Trophoblast cell (in vitro differentiated cells and primary cell): ENCODE measurements around the gene PNMT.

ENCODE experiments used
- DNase-seq, 2 donors: peaks; one replicate each; pipeline ENCODE4 v3.0.0-alpha.2; 2016
- H2AFZ ChIP-seq: 2 replicates; pipeline ENCODE4 v1.6.1; 2013; ENCODE audit warnings: low read length, moderate library complexity, mild to moderate bottlenecking; ENCODE audit not compliant: insufficient read depth, poor library complexity
- H2AK5ac ChIP-seq: 2 replicates; pipeline ENCODE4 v1.6.1; 2013; ENCODE audit warnings: mild to moderate bottlenecking, low read length
- H2BK120ac ChIP-seq: 2 replicates; pipeline ENCODE4 v1.6.1; 2013; ENCODE audit warnings: low read length, mild to moderate bottlenecking, moderate library complexity; ENCODE audit not compliant: insufficient read depth, poor library complexity
- H2BK12ac ChIP-seq: 2 replicates; pipeline ENCODE4 v1.6.1; 2013; ENCODE audit warnings: mild to moderate bottlenecking, low read length, moderate library complexity
- H2BK5ac ChIP-seq: 2 replicates; pipeline ENCODE4 v1.6.1; 2013; ENCODE audit warnings: low read length, low read depth, moderate library complexity, mild to moderate bottlenecking; ENCODE audit not compliant: poor library complexity
- H3K14ac ChIP-seq: 2 replicates; pipeline ENCODE4 v1.6.1; 2013; ENCODE audit warnings: mild to moderate bottlenecking, low read length
- H3K18ac ChIP-seq: 2 replicates; pipeline ENCODE4 v1.6.1; 2013; ENCODE audit warnings: mild to moderate bottlenecking, low read length
- H3K23ac ChIP-seq: 2 replicates; pipeline ENCODE4 v1.6.1; 2013; ENCODE audit warnings: low read length
- H3K27ac ChIP-seq: 2 replicates; pipeline ENCODE4 v1.5.1; 2013; ENCODE audit warnings: low read depth, mild to moderate bottlenecking, inconsistent platforms, low read length, moderate library complexity
- H3K27me3 ChIP-seq: 2 replicates; pipeline ENCODE4 v1.6.1; 2013; ENCODE audit warnings: inconsistent platforms, mild to moderate bottlenecking, low read length, moderate library complexity; ENCODE audit not compliant: insufficient read depth
- H3K36me3 ChIP-seq, 2 experiments: 1 replicate in 1 of 2; 2 replicates in 1 of 2; pipeline ENCODE4 v1.6.1; 2013; ENCODE audit warnings: low read length in 2 of 2, mild to moderate bottlenecking in 2 of 2, moderate library complexity in 1 of 2; ENCODE audit not compliant: insufficient read depth in 2 of 2, control insufficient read depth in 1 of 2
- H3K4ac ChIP-seq: 2 replicates; pipeline ENCODE4 v1.6.1; 2013; ENCODE audit warnings: low read depth, mild to moderate bottlenecking, low read length, moderate library complexity
- H3K4me1 ChIP-seq, 2 experiments: 1 replicate in 1 of 2; 2 replicates in 1 of 2; pipeline ENCODE4 v1.6.1; 2013; ENCODE audit warnings: low read length in 2 of 2, mild to moderate bottlenecking in 2 of 2, moderate library complexity in 1 of 2; ENCODE audit not compliant: insufficient read depth in 2 of 2, control insufficient read depth in 1 of 2
- H3K4me2 ChIP-seq: 2 replicates; pipeline ENCODE4 v1.6.1; 2013; ENCODE audit warnings: inconsistent platforms, mild to moderate bottlenecking, low read length, moderate library complexity
- H3K4me3 ChIP-seq: 2 replicates; pipeline ENCODE4 v1.5.1; 2013; ENCODE audit warnings: mild to moderate bottlenecking, low read depth, low read length, inconsistent platforms
- H3K79me1 ChIP-seq: one replicate; pipeline ENCODE4 v1.6.1; 2013; ENCODE audit warnings: low read length
- H3K79me2 ChIP-seq: 2 replicates; pipeline ENCODE4 v1.6.1; 2013; ENCODE audit warnings: low read length, mild to moderate bottlenecking; ENCODE audit not compliant: control insufficient read depth, insufficient read depth, poor library complexity
- H3K9ac ChIP-seq: 2 replicates; pipeline ENCODE4 v1.6.1; 2013; ENCODE audit warnings: mild to moderate bottlenecking, low read length
- H3K9me3 ChIP-seq: 2 replicates; pipeline ENCODE4 v1.6.1; 2013; ENCODE audit warnings: low read depth, mild to moderate bottlenecking, control low read depth, inconsistent platforms, low read length; ENCODE audit not compliant: insufficient read depth
- H4K12ac ChIP-seq: 2 replicates; pipeline ENCODE4 v1.6.1; 2013; ENCODE audit warnings: low read depth, mild to moderate bottlenecking, low read length, moderate library complexity
- H4K8ac ChIP-seq: 2 replicates; pipeline ENCODE4 v1.6.1; 2013; ENCODE audit warnings: low read depth, mild to moderate bottlenecking, low read length, moderate library complexity
- H4K91ac ChIP-seq: one replicate; pipeline ENCODE4 v1.6.1; 2013; ENCODE audit warnings: low read depth, mild to moderate bottlenecking, low read length, moderate library complexity
- WGBS: extraction: QIAGEN DNeasy Blood & Tissue Kit; methylation state at CpG from one replicate; pipeline ENCODE4 v1.1.7; 2013; ENCODE audit warnings: missing lambda C conversion rate; ENCODE audit not compliant: insufficient read length, insufficient coverage; ENCODE audit errors: extremely low coverage; 5-methylcytosine and 5-hydroxymethylcytosine counted together

The PNMT gene

GRCh38 chr17:39650121-39650579, 18.1 kb upstream of the PNMT start:
- H2AK5ac ChIP-seq: no peak overlapping the region
- H3K4ac ChIP-seq: no peak overlapping the region
- H2BK12ac ChIP-seq: no peak overlapping the region
- peaks cover 4 to 8% of the 10 kb centered on the region in 2 experiments for H3K4me1 ChIP-seq
- H3K23ac ChIP-seq: no peak overlapping the region
- no peak overlapping the region for H2BK5ac ChIP-seq
- H2BK120ac ChIP-seq: no peak overlapping the region
- no peak overlapping the region for H3K9ac ChIP-seq
- H2AFZ ChIP-seq: no peak overlapping the region
- H3K4me3 ChIP-seq: no peak overlapping the region
- H3K79me2 ChIP-seq: no peaks in the 10 kb centered on the region
- no peak overlapping the region for H4K8ac ChIP-seq
- peak in 1 of 2 donors; percentile 25 for DNase-seq
- no peaks in the 10 kb centered on the region for H3K79me1 ChIP-seq
- no peaks in the 10 kb centered on the region for H3K9me3 ChIP-seq
- H3K18ac ChIP-seq: no peak overlapping the region
- no peak overlapping the region for H3K4me2 ChIP-seq
- no peak overlapping the region for H3K14ac ChIP-seq
- no CpG with 5 or more reads among the region's 11 CpGs for WGBS
- H3K27ac ChIP-seq: no peak overlapping the region
- no peak overlapping the region for H4K12ac ChIP-seq
- no peak overlapping the region for H4K91ac ChIP-seq
- no peaks in the 10 kb centered on the region for H3K27me3 ChIP-seq
- H3K36me3 ChIP-seq: peaks cover 0 to 2% of the 10 kb centered on the region in 2 experiments

- no peaks in the 10 kb centered on the region for H3K79me2 ChIP-seq
- no peaks in the 10 kb centered on the region for H3K9me3 ChIP-seq
- H3K4me2 ChIP-seq: no peak overlapping the region
- WGBS: no CpG with 5 or more reads among the region's 8 CpGs
- H4K12ac ChIP-seq: no peak overlapping the region
- H3K36me3 ChIP-seq: peaks cover 2 to 9% of the 10 kb centered on the region in 2 experiments
- no peak overlapping the region for H2AFZ ChIP-seq
- H3K9ac ChIP-seq: no peak overlapping the region
- H2BK5ac ChIP-seq: no peak overlapping the region
- H2AK5ac ChIP-seq: no peak overlapping the region
- no peaks in the 10 kb centered on the region for H3K27me3 ChIP-seq
- H4K91ac ChIP-seq: no peak overlapping the region
- H3K18ac ChIP-seq: no peak overlapping the region
- H3K14ac ChIP-seq: no peak overlapping the region
- H3K4ac ChIP-seq: no peak overlapping the region
- no peak overlapping the region for H2BK12ac ChIP-seq
- H3K4me1 ChIP-seq: peaks cover 4 to 8% of the 10 kb centered on the region in 2 experiments
- no peak overlapping the region for H3K4me3 ChIP-seq
- no peak for DNase-seq
- no peak overlapping the region for H3K27ac ChIP-seq
- no peak overlapping the region for H4K8ac ChIP-seq
- no peaks in the 10 kb centered on the region for H3K79me1 ChIP-seq
- no peak overlapping the region for H2BK120ac ChIP-seq
- H3K23ac ChIP-seq: no peak overlapping the region
These were observed 16.2 kb upstream of the PNMT start for GRCh38 chr17:39651923-39652586.

GRCh38 chr17:39652587-39653315, 15.5 kb upstream of the PNMT start:
- peaks cover 4 to 8% of the 10 kb centered on the region in 2 experiments for H3K4me1 ChIP-seq
- no peaks in the 10 kb centered on the region for H3K79me2 ChIP-seq
- WGBS: no CpG with 5 or more reads among the region's 7 CpGs
- no peak overlapping the region for H3K4me3 ChIP-seq
- H3K4ac ChIP-seq: no peak overlapping the region
- H2BK12ac ChIP-seq: no peak overlapping the region
- no peak overlapping the region for H3K14ac ChIP-seq
- H4K12ac ChIP-seq: no peak overlapping the region
- no peak overlapping the region for H4K91ac ChIP-seq
- no peak overlapping the region for H3K9ac ChIP-seq
- H3K36me3 ChIP-seq: peaks cover 5 to 9% of the 10 kb centered on the region in 2 experiments
- no peak overlapping the region for H2AK5ac ChIP-seq
- no peaks in the 10 kb centered on the region for H3K27me3 ChIP-seq
- no peak overlapping the region for H3K18ac ChIP-seq
- no peak overlapping the region for H3K4me2 ChIP-seq
- no peaks in the 10 kb centered on the region for H3K79me1 ChIP-seq
- DNase-seq: no peak
- no peak overlapping the region for H2AFZ ChIP-seq
- H2BK120ac ChIP-seq: no peak overlapping the region
- no peak overlapping the region for H4K8ac ChIP-seq
- H3K9me3 ChIP-seq: no peaks in the 10 kb centered on the region
- H2BK5ac ChIP-seq: no peak overlapping the region
- no peak overlapping the region for H3K27ac ChIP-seq
- no peak overlapping the region for H3K23ac ChIP-seq

DNA sequence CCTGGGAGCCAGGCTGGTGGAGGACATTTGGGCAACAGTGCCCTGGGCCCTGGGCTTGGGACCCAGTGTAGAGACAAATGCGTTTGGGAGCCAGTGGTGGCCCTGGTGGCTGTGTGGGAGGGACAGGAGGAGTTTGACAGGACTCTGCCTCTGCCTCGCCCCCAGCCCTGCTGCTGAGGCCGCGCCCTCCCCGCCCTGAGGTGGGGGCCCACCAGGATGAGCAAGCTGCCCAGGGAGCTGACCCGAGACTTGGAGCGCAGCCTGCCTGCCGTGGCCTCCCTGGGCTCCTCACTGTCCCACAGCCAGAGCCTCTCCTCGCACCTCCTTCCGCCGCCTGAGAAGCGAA, 15.0 kb upstream of the PNMT start:
- no peak overlapping the region for H4K8ac ChIP-seq
- WGBS: no CpG with 5 or more reads among the region's 12 CpGs
- H2AFZ ChIP-seq: no peak overlapping the region

More for the DNA sequence above, 15.0 kb upstream of the PNMT start:
- H3K36me3 ChIP-seq: peaks cover 9 to 14% of the 10 kb centered on the region in 2 experiments
- no peak overlapping the region for H3K18ac ChIP-seq
- H3K27ac ChIP-seq: no peak overlapping the region
- H3K4me1 ChIP-seq: peaks cover 4 to 8% of the 10 kb centered on the region in 2 experiments
- no peak overlapping the region for H2BK5ac ChIP-seq
- H3K4ac ChIP-seq: no peak overlapping the region
- H3K4me3 ChIP-seq: no peak overlapping the region
- H3K79me2 ChIP-seq: no peaks in the 10 kb centered on the region
- no peak overlapping the region for H3K4me2 ChIP-seq
- no peak overlapping the region for H4K91ac ChIP-seq
- H4K12ac ChIP-seq: no peak overlapping the region
- no peak overlapping the region for H2BK12ac ChIP-seq
- H3K79me1 ChIP-seq: no peaks in the 10 kb centered on the region
- DNase-seq: no peak
- no peak overlapping the region for H2BK120ac ChIP-seq
- no peaks in the 10 kb centered on the region for H3K27me3 ChIP-seq
- H3K14ac ChIP-seq: no peak overlapping the region
- H3K9ac ChIP-seq: no peak overlapping the region
- no peaks in the 10 kb centered on the region for H3K9me3 ChIP-seq
- no peak overlapping the region for H2AK5ac ChIP-seq
- H3K23ac ChIP-seq: no peak overlapping the region
